ENCODE data around the gene SLC2A11. TPM values are rescaled to one million over a fixed set of nuclear protein-coding genes. Genes with fewer than 3 reads are reported as not detected.

The SLC2A11 gene
- total and polyA plus RNA-seq, 7 donors: 3.7 to 12.7 (median 4.9) TPM

- no peaks in the 10 kb centered on the region for H3K27me3 ChIP-seq (ENCODE audit: insufficient read depth in 3 of 3, low read length in 2 of 3)
- ATAC-seq (peak; percentile 77 to 85 (median 82)), DNase-seq (peak in 1 of 2 donors; percentile 69)
- H3K36me3 ChIP-seq (ENCODE audit: insufficient read depth in 1 of 2, low read depth in 1 of 2): peaks cover 2 to 83% of the 10 kb centered on the region in 2 donors
- H3K27ac ChIP-seq: peak overlapping the region; percentile 12
- WGBS, 3 donors: 54 to 72% (median 55%) methylated on average over 18 of the region's 18 CpGs
- H3K4me3 ChIP-seq: no peak overlapping the region
- no peaks in the 10 kb centered on the region for H3K4me1 ChIP-seq
- TF ChIP-seq CTCF (IDR thresholded peaks at IDR 0.05): no peak
- intact Hi-C loops (cut with DNase I): no loop called here
- H3K9me3 ChIP-seq: no peaks in the 10 kb centered on the region
Observed at GRCh38 chr22:23816156-23816976, 41.3 kb upstream of the SLC2A11 start.

- Histone ChIP-seq H3K4me1 (peaks cover 3% of the 10 kb centered on the region), H3K4me3 (no peak overlapping the region), H3K36me3 (ENCODE audit: insufficient read depth in 1 of 2, low read depth in 1 of 2) (peaks cover 0 to 83% of the 10 kb centered on the region in 2 donors), H3K9me3 (no peaks in the 10 kb centered on the region), H3K27me3 (ENCODE audit: insufficient read depth in 3 of 3, low read length in 2 of 3) (no peaks in the 10 kb centered on the region), H3K27ac (no peak overlapping the region)
- ATAC-seq (no peak), DNase-seq (no peak)
- intact Hi-C loops (cut with DNase I): no loop called here
- 83 to 98% (median 94%) methylated on average over 6 of the region's 6 CpGs for WGBS, 3 donors
- no peak for TF ChIP-seq CTCF (IDR thresholded peaks at IDR 0.05)
Observed at GRCh38 chr22:23817146-23817545, 40.5 kb upstream of the SLC2A11 start.

- Histone ChIP-seq H3K4me3 (no peak overlapping the region), H3K27me3 (ENCODE audit: insufficient read depth in 3 of 3, low read length in 2 of 3) (no peaks in the 10 kb centered on the region), H3K9me3 (no peaks in the 10 kb centered on the region), H3K27ac (no peak overlapping the region), H3K4me1 (peaks cover 10% of the 10 kb centered on the region), H3K36me3 (ENCODE audit: insufficient read depth in 1 of 2, low read depth in 1 of 2) (peaks cover 0 to 92% of the 10 kb centered on the region in 2 donors)
- no peak for TF ChIP-seq CTCF (IDR thresholded peaks at IDR 0.05)
- no peak for DNase-seq
- intact Hi-C loops (cut with DNase I): no loop called here
- 86 to 89% (median 89%) methylated on average over 2 of the region's 2 CpGs for WGBS, 3 donors
- ATAC-seq: no peak
Observed at GRCh38 chr22:23818541-23818940, 39.1 kb upstream of the SLC2A11 start.

GRCh38 chr22:23820748-23821211 is 36.9 kb upstream of the SLC2A11 start:
- Histone ChIP-seq H3K4me3 (no peak overlapping the region), H3K4me1 (peaks cover 10% of the 10 kb centered on the region), H3K27me3 (ENCODE audit: insufficient read depth in 3 of 3, low read length in 2 of 3) (no peaks in the 10 kb centered on the region), H3K36me3 (ENCODE audit: insufficient read depth in 1 of 2, low read depth in 1 of 2) (peaks cover 0 to 99% of the 10 kb centered on the region in 2 donors), H3K9me3 (no peaks in the 10 kb centered on the region), H3K27ac (no peak overlapping the region)
- no peak for TF ChIP-seq CTCF (IDR thresholded peaks at IDR 0.05)
- ATAC-seq: no peak
- intact Hi-C loops (cut with DNase I): loop anchor here in 1 of 2 donors (5.0 kb wide), 1 partner anchor 33 kb away; the partner anchor contains the start of gene SMARCB1
- WGBS, 3 donors: 52 to 70% (median 61%) methylated on average over 4 of the region's 4 CpGs
- DNase-seq: no peak
